DMS114 treated with DMSO at 0.1 percent for 48 hours (cell line): ENCODE data around the gene PBXIP1.
"Not testable (repeated sequence)": the region's sequence is repeated elsewhere in the genome, so short reads cannot be mapped to it uniquely, and the experiment has no call there.

Source experiments
- DNase-seq: peaks from one replicate; lab custom pipeline; 2025; ENCODE audit not compliant: unreplicated experiment; lab: John Stamatoyannopoulos, UW

PBXIP1 gene

DNA sequence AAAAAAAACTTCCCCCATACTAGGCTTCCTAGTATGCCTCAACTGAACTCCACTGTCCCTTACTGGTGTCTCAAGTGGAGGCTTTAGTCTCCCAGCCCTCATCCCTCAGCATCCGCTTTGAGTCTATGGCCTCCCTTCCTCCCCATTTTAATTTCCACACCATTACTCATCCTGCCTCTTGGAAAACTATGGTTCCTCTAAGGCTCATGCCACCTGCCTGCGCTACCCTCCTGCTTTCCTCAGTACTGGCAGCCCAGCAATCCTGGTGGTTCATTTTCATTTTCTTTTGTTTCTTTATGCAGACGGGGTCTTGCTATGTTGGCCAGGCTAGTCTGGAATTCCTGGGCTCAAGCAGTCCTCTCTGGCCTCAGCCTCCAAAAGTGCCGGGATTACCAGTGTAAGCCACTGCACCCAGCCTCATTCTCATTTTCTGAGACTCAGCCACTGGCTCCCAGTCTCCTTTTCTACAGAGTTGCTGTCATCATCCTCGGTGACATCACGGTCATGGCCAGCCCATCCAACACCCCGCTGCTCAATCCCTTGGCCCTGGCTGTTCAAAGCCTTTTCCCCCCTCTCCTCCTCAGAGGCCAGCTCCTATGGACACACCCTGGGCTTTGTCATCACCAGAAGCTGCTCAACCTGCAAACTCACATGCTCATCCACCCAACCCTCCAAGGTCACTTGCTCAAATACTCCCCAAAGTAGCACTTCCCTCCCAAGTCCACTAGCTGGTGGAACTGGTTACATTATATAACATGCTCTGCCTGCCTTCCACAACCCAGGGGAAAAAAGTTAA lies 17.1 kb downstream of the PBXIP1 start:
- no peak for DNase-seq

DNA sequence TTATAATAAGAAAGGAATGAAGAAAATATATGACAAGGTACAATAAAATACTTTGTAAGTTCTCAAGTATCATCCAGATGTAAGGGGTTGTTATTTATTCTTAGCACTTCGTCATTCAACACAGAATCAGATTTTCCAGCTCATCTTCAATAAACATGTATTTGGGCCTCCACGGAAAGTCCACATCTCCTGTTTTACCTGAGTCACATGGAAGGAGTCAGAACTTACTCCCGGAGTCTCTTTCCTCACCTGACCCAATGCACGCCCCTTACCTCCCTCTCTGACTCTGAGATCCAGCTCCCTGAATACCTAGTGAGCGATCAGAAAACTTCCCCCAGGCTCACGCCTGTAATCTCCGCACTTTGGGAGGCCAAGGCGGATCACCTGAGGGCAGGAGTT lies 17.9 kb downstream of the PBXIP1 start:
- no peak for DNase-seq

DNA sequence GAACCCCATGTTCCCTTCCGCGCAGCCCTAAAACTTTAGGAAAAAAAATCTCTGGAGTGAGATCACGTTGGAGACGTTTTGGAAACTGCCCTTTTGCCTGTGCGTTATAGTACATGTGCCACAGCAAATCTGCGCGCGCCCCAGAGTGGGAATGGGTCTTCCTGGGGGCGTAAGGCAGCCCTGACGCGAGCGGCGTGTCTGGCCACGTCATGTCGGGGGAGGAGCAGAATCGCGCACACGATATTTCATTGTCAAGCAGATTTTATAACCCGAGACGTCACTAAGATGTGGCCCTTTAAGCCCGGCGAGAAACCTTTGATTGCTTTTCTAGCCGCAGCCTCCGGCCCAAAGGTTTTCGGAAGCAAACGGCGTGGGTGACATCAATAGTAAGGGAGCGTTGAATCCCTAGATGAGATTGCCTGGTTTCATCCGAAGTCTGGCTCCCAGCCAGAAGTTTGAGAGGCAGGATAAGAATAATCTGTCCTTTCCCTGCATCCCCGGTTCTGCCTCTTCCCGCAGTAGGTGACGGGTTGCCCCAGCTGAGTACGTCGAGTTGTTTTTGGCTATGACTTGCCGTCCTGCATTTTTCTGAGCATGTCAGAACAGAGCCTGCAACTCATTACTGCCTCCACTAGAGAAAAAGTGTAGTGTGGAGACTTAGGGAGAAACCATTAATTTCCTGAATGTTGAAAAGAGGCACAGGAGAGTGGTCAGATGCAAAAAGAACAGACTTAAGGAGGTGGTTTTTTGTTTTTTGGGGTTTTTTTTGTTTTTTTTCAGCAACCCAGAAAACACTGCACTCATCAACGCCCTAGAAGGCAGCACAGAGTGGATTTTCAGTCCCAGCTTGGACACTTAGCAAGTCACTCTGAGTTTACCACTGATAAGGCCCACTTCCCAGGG lies 18.6 kb downstream of the PBXIP1 start:
- DNase-seq = peak; percentile 97

DNA sequence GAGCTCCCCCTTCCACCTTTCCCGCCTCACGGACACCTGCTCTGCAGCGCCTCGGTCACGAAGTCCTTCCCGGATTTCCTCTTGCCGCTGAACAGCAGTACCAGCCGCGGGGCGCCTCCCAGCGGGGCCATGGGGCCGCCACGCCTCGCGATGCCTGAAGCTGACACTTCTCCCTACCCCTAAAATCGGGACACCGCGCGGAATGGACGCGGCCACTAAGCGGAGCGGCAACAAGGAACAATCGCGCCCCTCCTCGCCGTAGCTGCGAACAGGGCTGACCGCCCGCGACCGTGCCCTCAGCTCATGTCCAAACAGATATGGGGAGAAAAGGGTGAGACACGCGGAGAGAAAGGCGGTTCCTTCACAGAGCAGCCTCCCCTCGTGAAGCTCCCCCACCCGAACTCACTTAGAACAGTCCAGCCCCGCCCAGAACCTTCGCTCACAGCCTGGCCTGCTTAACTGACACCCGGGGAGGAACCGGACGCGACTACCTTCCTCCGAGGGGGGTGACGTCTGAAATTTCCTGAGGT lies 19.3 kb downstream of the PBXIP1 start, which contains the start of gene PMVK:
Gene PMVK (minus strand): TSS at position 165 of the 530 bp plus-strand sequence. CDS start 34 bp downstream, at position 131.
- DNase-seq = peak; percentile 97

- DNase-seq = no peak
These were observed 19.9 kb downstream of the PBXIP1 start for GRCh38 chr1:154935749-154936554.

DNA sequence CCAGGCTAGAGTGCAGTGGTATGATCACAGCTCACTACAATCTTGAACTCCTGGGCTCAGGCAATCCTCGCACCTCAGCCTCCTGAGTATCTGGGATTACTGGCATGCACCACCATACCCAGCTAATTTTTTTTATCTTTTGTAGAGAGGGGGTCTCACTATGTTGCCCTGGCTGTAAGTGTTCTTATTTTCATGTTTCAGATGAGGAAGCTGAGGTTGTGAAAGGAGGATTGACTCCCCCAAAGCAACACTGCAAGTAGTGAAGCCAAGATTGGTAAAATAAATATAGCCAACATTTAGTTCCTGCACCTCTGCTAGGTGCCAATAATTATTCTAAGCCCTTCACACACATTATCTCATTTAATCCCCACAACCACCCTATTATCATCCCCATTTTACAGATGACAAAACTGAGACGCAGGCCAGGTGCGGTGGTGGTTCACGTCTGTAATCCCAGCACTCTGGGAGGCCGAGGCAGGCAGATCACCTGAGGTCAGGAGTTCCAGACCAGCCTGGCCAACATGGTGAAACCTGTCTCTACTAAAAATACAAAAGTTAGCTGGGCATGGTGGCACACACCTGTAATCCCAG lies 21.4 kb downstream of the PBXIP1 start:
- DNase-seq = no peak

DNA sequence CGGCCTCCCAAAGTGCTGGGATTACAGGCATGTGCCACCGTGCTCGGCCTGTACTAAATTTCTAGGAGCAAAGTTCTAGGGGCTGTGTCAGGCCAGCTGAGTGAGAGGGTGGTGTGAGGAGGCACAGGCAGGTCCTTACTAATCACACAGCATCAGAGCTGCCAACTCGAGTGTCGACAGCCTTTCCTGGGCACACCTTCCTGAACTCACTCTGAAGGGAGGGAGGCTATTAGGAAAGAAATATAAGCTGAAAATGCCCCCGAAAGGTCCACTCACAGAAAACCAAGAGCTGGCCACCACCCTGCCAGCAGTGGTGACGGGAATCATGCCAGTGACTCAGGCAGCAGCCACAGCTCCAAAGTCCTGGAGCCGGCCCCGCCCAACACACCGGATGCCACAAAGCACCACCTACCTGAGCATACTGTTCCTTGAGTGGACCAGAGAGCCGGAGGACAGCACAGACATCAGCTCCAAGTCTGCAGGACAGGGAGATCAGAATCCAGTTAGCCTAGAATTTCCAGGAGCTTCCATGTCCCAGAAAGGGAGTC lies 23.9 kb downstream of the PBXIP1 start:
- no peak for DNase-seq

DNA sequence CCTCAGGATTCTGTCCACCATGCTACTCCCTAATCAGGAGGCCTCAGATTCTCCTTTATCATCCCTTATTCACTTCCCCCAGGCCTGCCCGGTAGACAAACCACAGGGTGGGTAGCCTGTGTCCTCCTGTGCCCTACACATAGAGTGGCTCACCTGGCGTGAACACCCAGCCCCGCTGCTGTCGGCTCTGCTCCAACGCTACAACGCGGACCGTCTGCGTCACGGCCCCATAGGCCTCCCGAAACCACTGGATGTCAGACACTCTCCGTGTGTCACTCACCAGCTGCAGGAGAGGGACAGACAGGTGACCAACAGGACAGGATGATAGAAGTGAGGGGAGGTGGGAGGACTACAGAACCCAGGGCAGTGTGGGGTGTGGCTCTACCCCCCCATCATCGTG lies 29.7 kb downstream of the PBXIP1 start:
- no peak for DNase-seq

DNA sequence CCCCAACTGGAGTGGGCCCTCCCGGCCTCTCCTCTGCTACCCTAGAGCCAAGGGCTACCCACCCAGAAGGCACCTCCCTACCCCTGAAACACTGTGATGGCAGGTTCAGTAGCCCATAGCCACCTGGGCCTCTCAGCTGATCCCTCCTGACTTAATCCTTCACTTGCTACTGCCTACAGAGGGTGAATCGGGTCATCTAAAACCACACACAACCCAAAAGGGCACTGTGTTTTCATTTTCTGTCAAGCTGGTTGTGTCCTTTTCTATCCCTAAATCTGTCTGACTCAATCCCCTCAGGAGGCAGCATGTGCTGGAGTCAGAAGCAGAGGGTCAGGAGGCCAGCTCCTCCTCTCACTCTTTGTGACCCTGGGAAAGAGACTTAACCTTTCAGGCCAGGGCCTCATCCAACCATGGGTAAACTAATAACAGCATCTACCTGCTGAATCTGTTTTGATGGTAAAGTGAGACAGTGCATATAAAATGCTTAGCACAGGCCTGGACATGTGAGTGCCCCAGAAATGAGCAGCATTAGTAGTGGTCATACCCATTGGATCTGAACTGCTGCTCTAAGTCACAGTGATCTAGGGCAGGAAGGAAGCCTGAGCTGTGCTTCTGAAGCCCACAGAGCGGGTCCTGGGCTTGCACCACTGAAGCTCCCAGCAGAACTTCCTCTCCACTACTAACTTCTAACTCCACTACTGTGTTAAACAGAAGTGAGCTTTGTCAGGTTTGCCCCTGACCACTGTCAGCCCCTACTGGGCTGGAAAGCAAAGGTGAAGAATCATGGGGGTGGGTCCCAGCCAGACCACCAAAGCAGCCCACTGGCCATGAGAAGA lies 30.3 kb downstream of the PBXIP1 start:
- DNase-seq = no peak

- DNase-seq = no peak
These were observed 32.2 kb downstream of the PBXIP1 start for GRCh38 chr1:154923695-154924094.

- no peak for DNase-seq
These were observed 42.6 kb downstream of the PBXIP1 start for GRCh38 chr1:154913273-154913672.

DNA sequence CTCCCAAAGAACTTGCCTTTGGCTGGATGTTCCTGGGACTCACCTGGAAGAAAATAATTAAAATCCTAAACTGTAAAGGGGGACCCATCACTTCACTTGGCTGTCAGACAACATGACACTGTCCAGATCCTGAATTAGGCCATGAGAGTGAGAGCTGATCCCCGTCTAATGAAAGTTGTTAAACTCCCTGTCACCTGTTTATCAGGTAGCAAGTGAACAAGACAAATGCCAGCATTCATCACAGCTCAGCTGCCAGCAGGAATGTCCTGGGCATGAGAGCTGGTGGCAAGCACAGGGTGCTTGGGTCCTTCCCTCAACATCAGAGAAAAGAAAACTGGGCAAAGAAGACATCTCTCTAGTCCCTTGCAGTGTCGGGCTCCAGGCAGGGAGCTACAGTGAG lies 43.1 kb downstream of the PBXIP1 start:
- no peak for DNase-seq

GRCh38 chr1:154911691-154912550 lies 44.0 kb downstream of the PBXIP1 start:
- no peak for DNase-seq

DNA sequence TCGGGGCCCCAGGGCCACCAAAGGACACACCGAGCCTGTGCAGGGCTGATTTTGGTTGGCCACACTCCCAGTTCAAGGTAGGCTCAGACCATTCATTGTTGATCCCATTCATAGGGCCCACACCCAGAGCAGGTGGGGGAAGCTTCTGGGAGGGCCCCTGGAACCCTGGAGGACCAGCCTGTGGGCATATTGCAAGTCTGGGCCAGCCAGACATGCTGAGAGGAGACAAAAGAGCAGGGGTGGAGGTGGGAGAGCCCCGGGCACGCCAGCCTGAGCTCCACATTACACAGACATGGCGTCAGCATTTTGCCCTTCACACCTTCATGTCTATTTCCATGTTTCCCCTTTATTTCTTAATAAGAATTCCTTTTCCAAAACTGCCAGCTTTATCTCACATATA lies 45.0 kb downstream of the PBXIP1 start:
- no peak for DNase-seq

DNA sequence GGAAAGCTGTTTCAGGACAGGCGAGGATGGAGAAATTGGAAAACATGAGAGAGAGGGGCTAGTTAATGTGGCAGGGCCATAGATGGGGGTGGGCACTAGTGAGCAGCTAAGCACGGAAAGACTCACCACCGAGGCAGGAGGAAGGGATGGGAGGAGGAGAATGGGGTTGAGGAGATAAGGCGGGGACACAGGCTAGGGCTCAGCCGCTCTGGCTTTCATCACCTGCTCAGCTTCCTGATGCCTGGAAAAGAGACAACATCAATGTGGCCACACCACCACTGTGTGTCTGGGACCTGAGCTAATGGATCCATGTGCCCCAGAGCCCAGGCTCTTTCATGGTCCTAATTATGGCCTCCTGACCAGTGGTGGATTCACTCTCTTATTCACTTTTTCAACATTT lies 47.0 kb downstream of the PBXIP1 start:
- DNase-seq = no peak

GRCh38 chr1:154908129-154908528 lies 47.8 kb downstream of the PBXIP1 start:
- DNase-seq = not testable (repeated sequence)

- DNase-seq = no peak
These were observed 49.2 kb downstream of the PBXIP1 start for GRCh38 chr1:154906621-154907081.

- DNase-seq = no peak
These were observed 52.8 kb downstream of the PBXIP1 start for GRCh38 chr1:154902938-154903566.
